Kasumi-1 (cell line): ENCODE results near the gene STMN3.
A peak's percentile ranks its signal among the peaks of the same experiment; 100 is the strongest.

Experiments
- DNase-seq, 2 experiments: peaks; one replicate each; lab custom pipeline; 2025; lab: John Stamatoyannopoulos, UW

STMN3 gene

GRCh38 chr20:63692436-63693082 is 39.3 kb upstream of the STMN3 start:
- no peak for DNase-seq

- no peak for DNase-seq
Measured at GRCh38 chr20:63691711-63692435, 38.6 kb upstream of the STMN3 start.

- DNase-seq, result no peak
Measured at GRCh38 chr20:63690898-63691710, 37.9 kb upstream of the STMN3 start.

- DNase-seq, result no peak
Measured at GRCh38 chr20:63690003-63690897, 37.0 kb upstream of the STMN3 start.

GRCh38 chr20:63689046-63690002 is 36.1 kb upstream of the STMN3 start:
- DNase-seq, result no peak

- no peak for DNase-seq
Measured at GRCh38 chr20:63688228-63689045, 35.2 kb upstream of the STMN3 start.

GRCh38 chr20:63687419-63688178 is 34.4 kb upstream of the STMN3 start:
- no peak for DNase-seq

GRCh38 chr20:63686492-63687321 is 33.5 kb upstream of the STMN3 start:
- peak; percentile 22 to 70 for DNase-seq

GRCh38 chr20:63686094-63686491 is 32.9 kb upstream of the STMN3 start:
- no peak for DNase-seq

- DNase-seq, result no peak
Measured at GRCh38 chr20:63685269-63686026, 32.2 kb upstream of the STMN3 start.

- DNase-seq, result peak in 1 of 2 experiments; percentile 6
Measured at GRCh38 chr20:63682384-63683139, 29.3 kb upstream of the STMN3 start.

- DNase-seq, result no peak
Measured at GRCh38 chr20:63681609-63682142, 28.5 kb upstream of the STMN3 start.

- no peak for DNase-seq
Measured at GRCh38 chr20:63680857-63681608, 27.8 kb upstream of the STMN3 start.

GRCh38 chr20:63680427-63680826 is 27.2 kb upstream of the STMN3 start:
- no peak for DNase-seq

GRCh38 chr20:63679799-63680305 is 26.6 kb upstream of the STMN3 start:
- no peak for DNase-seq
